CD4-positive, alpha-beta T cell (primary cell): ENCODE results near the gene PILRA. TPM values are rescaled to one million over a fixed set of nuclear protein-coding genes. Genes with fewer than 3 reads are reported as not detected.

Experiments used
- ATAC-seq: fragments of 200-7000 bp; cut with Tn5 transposase; one replicate; pipeline ENCODE4 v1.10.0; 2022; ENCODE audit warnings: mild to moderate bottlenecking; ENCODE audit not compliant: poor library complexity
- CTCF ChIA-PET: fragments of 350-600 bp; sonication (Branson Sonifier 250); formaldehyde crosslinking; loops from one replicate; lab custom pipeline; 2021; ENCODE audit warnings: antibody characterized with exemption, inconsistent platforms; lab: Charles Lee
- POLR2A ChIA-PET: fragments of 350-600 bp; sonication (Branson Sonifier 250); formaldehyde crosslinking; loops from one replicate; lab custom pipeline; 2021; ENCODE audit warnings: antibody characterized with exemption, inconsistent platforms; lab: Charles Lee
- DNase-seq, 14 experiments: peaks; one replicate each; pipeline ENCODE4 v3.0.0-alpha.2; 2013 to 2020; ENCODE audit warnings: mixed read lengths in 2 of 14
- H3K27ac ChIP-seq, 2 donors: one replicate each; pipeline versions ENCODE4 v1.5.1 to v1.7.0; 2013; ENCODE audit warnings: low read length in 2 of 2, low read depth in 1 of 2, mild to moderate bottlenecking in 1 of 2
- H3K27me3 ChIP-seq, 2 experiments: 1 replicate in 1 of 2; 2 replicates in 1 of 2; pipeline versions ENCODE4 v1.6.1 to v1.7.0; 2013; ENCODE audit warnings: low read length in 2 of 2, control low read depth in 1 of 2, mild to moderate bottlenecking in 1 of 2, moderate library complexity in 1 of 2; ENCODE audit not compliant: insufficient read depth in 2 of 2, control insufficient read depth in 1 of 2
- H3K36me3 ChIP-seq: one replicate; pipeline ENCODE4 v1.6.1; 2013; ENCODE audit warnings: low read length, control low read depth; ENCODE audit not compliant: insufficient read depth
- H3K4me1 ChIP-seq: one replicate; pipeline ENCODE4 v1.6.1; 2013; ENCODE audit warnings: low read length, control low read depth; ENCODE audit not compliant: insufficient read depth
- H3K4me3 ChIP-seq: one replicate; pipeline ENCODE4 v1.5.1; 2013; ENCODE audit warnings: mild to moderate bottlenecking, low read length, moderate library complexity
- H3K9me3 ChIP-seq, 2 experiments: 1 replicate in 1 of 2; 2 replicates in 1 of 2; pipeline versions ENCODE4 v1.6.1 to v1.7.0; 2013; ENCODE audit warnings: low read length in 2 of 2, mild to moderate bottlenecking in 2 of 2, control low read depth in 1 of 2, moderate library complexity in 1 of 2; ENCODE audit not compliant: control insufficient read depth in 1 of 2, insufficient read depth in 1 of 2
- H3K27ac Mint-ChIP-seq: one replicate; pipeline ENCODE4 v1.8.0; 2020; ENCODE audit warnings: mixed read lengths
- H3K27me3 Mint-ChIP-seq: one replicate; pipeline ENCODE4 v1.8.0; 2021; ENCODE audit warnings: mixed read lengths
- H3K36me3 Mint-ChIP-seq: one replicate; pipeline ENCODE4 v1.8.0; 2021; ENCODE audit warnings: low read depth, mixed read lengths
- H3K4me1 Mint-ChIP-seq: one replicate; pipeline ENCODE4 v1.8.0; 2021; ENCODE audit warnings: low read depth, mixed read lengths
- H3K4me3 Mint-ChIP-seq: one replicate; pipeline ENCODE4 v1.8.0; 2020; ENCODE audit warnings: mild to moderate bottlenecking, mixed read lengths
- H3K9me3 Mint-ChIP-seq: one replicate; pipeline ENCODE4 v1.8.0; 2020; ENCODE audit warnings: mixed read lengths
- intact Hi-C, 2 experiments: fragments of 100-400 bp; cut with DNase I in 1 of 2; cut with micrococcal nuclease in 1 of 2; formaldehyde crosslinking; loops; one replicate each; pipeline versions ENCODE4 v1.15.1 to v1.9.0; 2023 to 2025; cut with DNase I, micrococcal nuclease
- total RNA-seq, 174 experiments: library from RNA in 2 of 174; stranded (reverse) in 2 of 174; gene quantifications; one replicate each; pipeline ENCODE4 v1.2.3 and lab custom pipeline; 2021 to 2026
- TF ChIP-seq, protein P1 (sequence below): fragments of 200-600 bp; IDR thresholded peaks from one replicate; pipeline ENCODE4 v1.8.0; 2022; ENCODE audit warnings: antibody characterized with exemption, mild to moderate bottlenecking

PILRA gene
- total RNA-seq, 2 experiments from 2014 or later: 4.6 to 5.3 TPM

DNA sequence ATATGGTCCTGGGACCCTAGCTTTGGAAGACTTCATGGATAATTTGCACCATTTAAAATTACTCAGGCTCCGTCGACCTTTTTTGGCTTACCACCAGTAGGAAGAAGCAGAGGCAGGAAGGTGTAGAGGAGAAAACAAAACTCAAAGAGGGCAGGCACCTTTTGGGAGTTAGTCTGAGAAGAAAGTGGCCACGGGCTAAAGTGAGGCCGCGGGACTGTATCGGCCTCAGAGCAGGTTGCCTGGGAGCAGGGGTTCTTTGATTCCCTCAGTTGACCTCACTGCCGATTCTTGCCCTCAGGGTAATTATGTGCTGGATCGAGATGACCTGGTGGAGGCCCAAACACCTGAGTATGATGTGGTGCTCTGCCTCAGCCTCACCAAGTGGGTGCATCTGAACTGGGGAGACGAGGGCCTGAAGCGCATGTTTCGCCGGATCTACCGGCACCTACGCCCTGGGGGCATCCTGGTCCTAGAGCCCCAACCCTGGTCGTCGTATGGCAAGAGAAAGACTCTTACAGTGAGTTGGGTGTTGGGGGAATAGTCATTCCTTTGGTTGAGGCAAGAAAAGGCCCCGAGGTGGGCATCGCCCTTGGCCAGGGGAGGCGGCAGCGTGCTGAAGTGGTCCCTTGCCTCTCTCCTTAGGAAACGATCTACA is 59.5 kb downstream of the PILRA start:
- peaks cover 67% of the 10 kb centered on the region for H3K4me1 Mint-ChIP-seq
- Histone ChIP-seq H3K9me3 (no peaks in the 10 kb centered on the region), H3K36me3 (peaks cover 30% of the 10 kb centered on the region), H3K4me1 (peaks cover 77% of the 10 kb centered on the region), H3K27ac (no peak overlapping the region), H3K4me3 (no peak overlapping the region), H3K27me3 (no peaks in the 10 kb centered on the region)
- CTCF ChIA-PET: no interaction called here
- POLR2A ChIA-PET: interaction anchor here (1.2 to 1.4 kb wide), 2 partner anchors 32 to 284 kb away, joined by 3 to 4 read pairs; partner anchors contain the start of gene LAMTOR4
- TF ChIP-seq, protein P1, sequence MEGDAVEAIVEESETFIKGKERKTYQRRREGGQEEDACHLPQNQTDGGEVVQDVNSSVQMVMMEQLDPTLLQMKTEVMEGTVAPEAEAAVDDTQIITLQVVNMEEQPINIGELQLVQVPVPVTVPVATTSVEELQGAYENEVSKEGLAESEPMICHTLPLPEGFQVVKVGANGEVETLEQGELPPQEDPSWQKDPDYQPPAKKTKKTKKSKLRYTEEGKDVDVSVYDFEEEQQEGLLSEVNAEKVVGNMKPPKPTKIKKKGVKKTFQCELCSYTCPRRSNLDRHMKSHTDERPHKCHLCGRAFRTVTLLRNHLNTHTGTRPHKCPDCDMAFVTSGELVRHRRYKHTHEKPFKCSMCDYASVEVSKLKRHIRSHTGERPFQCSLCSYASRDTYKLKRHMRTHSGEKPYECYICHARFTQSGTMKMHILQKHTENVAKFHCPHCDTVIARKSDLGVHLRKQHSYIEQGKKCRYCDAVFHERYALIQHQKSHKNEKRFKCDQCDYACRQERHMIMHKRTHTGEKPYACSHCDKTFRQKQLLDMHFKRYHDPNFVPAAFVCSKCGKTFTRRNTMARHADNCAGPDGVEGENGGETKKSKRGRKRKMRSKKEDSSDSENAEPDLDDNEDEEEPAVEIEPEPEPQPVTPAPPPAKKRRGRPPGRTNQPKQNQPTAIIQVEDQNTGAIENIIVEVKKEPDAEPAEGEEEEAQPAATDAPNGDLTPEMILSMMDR: no peak
- intact Hi-C loops: loop anchor here in 1 of 2 experiments (10.0 kb wide), 1 partner anchor 822 kb away; no protein-coding TSS in a partner anchor
- H3K27me3 Mint-ChIP-seq: peaks cover 11% of the 10 kb centered on the region
- peak overlapping the region; percentile 95 for H3K4me3 Mint-ChIP-seq
- peaks cover 74% of the 10 kb centered on the region for H3K36me3 Mint-ChIP-seq
- peak overlapping the region; percentile 100 for H3K27ac Mint-ChIP-seq
- H3K9me3 Mint-ChIP-seq: no peaks in the 10 kb centered on the region
- ATAC-seq (no peak), DNase-seq (peak in 1 of 14 experiments; percentile 38)

DNA sequence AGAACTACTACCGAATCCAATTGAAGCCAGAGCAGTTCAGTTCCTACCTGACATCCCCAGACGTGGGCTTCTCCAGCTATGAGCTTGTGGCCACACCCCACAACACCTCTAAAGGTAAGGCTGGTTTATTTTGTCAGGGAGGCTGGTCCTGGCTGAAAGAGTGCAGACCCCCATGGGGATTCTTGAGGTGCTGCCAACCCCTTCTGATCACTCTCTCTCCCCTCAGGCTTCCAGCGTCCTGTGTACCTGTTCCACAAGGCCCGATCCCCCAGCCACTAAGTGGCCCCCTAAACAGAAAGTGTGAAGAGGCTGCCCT is 59.9 kb downstream of the PILRA start:
- ATAC-seq: no peak
- Mint-ChIP-seq H3K27me3 (peaks cover 11% of the 10 kb centered on the region), H3K27ac (peak overlapping the region; percentile 100), H3K4me1 (peaks cover 62% of the 10 kb centered on the region), H3K36me3 (peaks cover 71% of the 10 kb centered on the region), H3K9me3 (no peaks in the 10 kb centered on the region), H3K4me3 (peak overlapping the region; percentile 95)
- DNase-seq: peak in 1 of 14 experiments; percentile 24
- Histone ChIP-seq H3K36me3 (peaks cover 30% of the 10 kb centered on the region), H3K27ac (no peak overlapping the region), H3K4me1 (peaks cover 72% of the 10 kb centered on the region), H3K27me3 (no peaks in the 10 kb centered on the region), H3K4me3 (no peak overlapping the region), H3K9me3 (no peaks in the 10 kb centered on the region)
- POLR2A ChIA-PET: interaction anchor here (1.2 to 3.7 kb wide), 3 partner anchors 32 to 284 kb away, joined by 3 to 48 read pairs (median 4); partner anchors contain the start of genes FBXO24, LAMTOR4 and LRCH4
- intact Hi-C loops: loop anchor here in 1 of 2 experiments (10.0 kb wide), 1 partner anchor 822 kb away; no protein-coding TSS in a partner anchor
- CTCF ChIA-PET: no interaction called here
- TF ChIP-seq, protein P1: no peak

DNA sequence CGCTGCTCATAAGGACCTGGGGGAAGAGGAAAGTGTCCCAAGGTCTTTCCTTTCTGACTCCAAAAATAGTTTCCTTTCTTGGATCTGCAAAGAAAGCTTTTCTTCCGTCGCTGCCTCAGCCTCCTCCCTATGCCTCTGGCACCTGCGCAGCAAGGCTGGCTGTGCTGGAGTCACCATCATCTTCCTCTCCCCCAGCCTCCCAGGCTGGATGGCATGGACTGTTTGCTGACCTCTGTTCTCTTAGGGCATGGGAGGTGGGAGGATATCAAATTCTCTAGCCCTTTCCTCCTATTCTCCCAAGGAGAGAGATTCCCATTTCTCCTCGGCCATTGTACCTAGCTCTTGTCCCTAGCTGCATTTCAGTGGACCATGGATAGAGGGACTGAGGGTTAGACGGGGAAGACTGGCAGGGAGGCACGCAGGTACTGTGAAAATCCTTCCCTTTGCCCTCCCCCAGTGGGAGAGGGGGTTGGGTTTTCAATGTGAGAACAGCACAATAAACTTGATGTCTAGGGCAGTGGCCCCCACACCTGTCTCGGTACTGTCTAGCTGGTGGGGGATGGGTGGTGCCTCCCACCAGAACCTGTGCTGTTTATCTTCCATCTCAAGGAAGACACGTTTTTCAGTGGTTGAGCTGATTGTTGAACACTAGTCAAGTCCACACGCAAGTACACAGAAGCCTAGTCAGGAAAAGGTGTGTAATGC is 60.5 kb downstream of the PILRA start:
- Histone ChIP-seq H3K9me3 (no peaks in the 10 kb centered on the region), H3K27ac (no peak overlapping the region), H3K36me3 (peaks cover 30% of the 10 kb centered on the region), H3K4me1 (peaks cover 67% of the 10 kb centered on the region), H3K4me3 (no peak overlapping the region), H3K27me3 (no peaks in the 10 kb centered on the region)
- Mint-ChIP-seq H3K36me3 (peaks cover 66% of the 10 kb centered on the region), H3K9me3 (no peaks in the 10 kb centered on the region), H3K27ac (peak overlapping the region; percentile 100), H3K4me1 (peaks cover 58% of the 10 kb centered on the region), H3K27me3 (peaks cover 7% of the 10 kb centered on the region), H3K4me3 (peak overlapping the region; percentile 95)
- ChIA-PET POLR2A (interaction anchor here (1.2 to 3.7 kb wide), 4 partner anchors 27 to 285 kb away, joined by 3 to 48 read pairs (median 4); partner anchors contain the start of genes FBXO24, LAMTOR4 and LRCH4), CTCF (interaction anchor here (0.6 to 1.0 kb wide), 2 partner anchors 26 to 272 kb away, joined by 3 read pairs; no protein-coding TSS in a partner anchor)
- ATAC-seq (no peak), DNase-seq (peak in 1 of 14 experiments; percentile 40)
- intact Hi-C loops: loop anchor here in 1 of 2 experiments (10.0 kb wide), 1 partner anchor 821 kb away; no protein-coding TSS in a partner anchor
- TF ChIP-seq, protein P1: no peak
